Neural progenitor cell (in vitro differentiated cells): Measurements from ENCODE around the gene CASTOR1. TPM values are rescaled to one million over a fixed set of nuclear protein-coding genes. Genes with fewer than 3 reads are reported as not detected.

Experiments
- DNase-seq: peaks from one replicate; pipeline ENCODE4 v3.0.0-alpha.2; 2016; ENCODE audit warnings: low spot score
- H2AFZ ChIP-seq: fragments of 200-600 bp; sonication (generic); replicated peaks from 2 replicates; pipeline ENCODE4 v1.6.1; 2016; ENCODE audit warnings: antibody characterized with exemption
- H3F3A ChIP-seq: fragments of 200-600 bp; sonication (generic); 2 replicates; pipeline ENCODE4 v1.6.1; 2016; ENCODE audit warnings: antibody characterized with exemption, low read depth
- H3K27ac ChIP-seq: fragments of 200-600 bp; sonication (generic); 2 replicates; pipeline ENCODE4 v1.5.1; 2016; ENCODE audit warnings: mild to moderate bottlenecking
- H3K27me3 ChIP-seq: fragments of 200-600 bp; sonication (generic); 2 replicates; pipeline ENCODE4 v1.6.1; 2016; ENCODE audit warnings: mild to moderate bottlenecking, moderate library complexity
- H3K36me3 ChIP-seq: fragments of 200-600 bp; sonication (generic); 2 replicates; pipeline ENCODE4 v1.5.1; 2016
- H3K4me1 ChIP-seq: fragments of 200-600 bp; sonication (generic); 2 replicates; pipeline ENCODE4 v1.6.1; 2016; ENCODE audit warnings: mixed run types
- H3K4me2 ChIP-seq: fragments of 200-600 bp; sonication (generic); 2 replicates; pipeline ENCODE4 v1.6.1; 2016
- H3K4me3 ChIP-seq: fragments of 200-600 bp; sonication (generic); 2 replicates; pipeline ENCODE4 v1.5.1; 2016
- H3K79me2 ChIP-seq: fragments of 200-600 bp; sonication (generic); 2 replicates; pipeline ENCODE4 v1.6.1; 2016; ENCODE audit warnings: low read depth
- H3K9ac ChIP-seq: fragments of 200-600 bp; sonication (generic); 2 replicates; pipeline ENCODE4 v1.6.1; 2016
- H3K9me3 ChIP-seq: fragments of 200-600 bp; sonication (generic); 2 replicates; pipeline ENCODE4 v1.5.1; 2016; ENCODE audit warnings: low read depth
- H4K20me1 ChIP-seq: fragments of 200-600 bp; sonication (generic); 2 replicates; pipeline ENCODE4 v1.6.1; 2016; ENCODE audit warnings: low read depth
- H3K27ac Mint-ChIP-seq: 3 replicates; pipeline ENCODE4 v1.8.0; 2021; ENCODE audit warnings: mixed read lengths
- H3K27me3 Mint-ChIP-seq: 2 replicates; pipeline ENCODE4 v1.8.0; 2022; ENCODE audit warnings: low read depth, mild to moderate bottlenecking, inconsistent platforms, moderate library complexity, mixed read lengths; ENCODE audit not compliant: insufficient read depth
- H3K36me3 Mint-ChIP-seq: 3 replicates; pipeline ENCODE4 v1.8.0; 2021; ENCODE audit warnings: mixed read lengths
- H3K4me1 Mint-ChIP-seq: 3 replicates; pipeline ENCODE4 v1.8.0; 2021; ENCODE audit warnings: mixed read lengths
- H3K4me3 Mint-ChIP-seq: 3 replicates; pipeline ENCODE4 v1.8.0; 2021; ENCODE audit warnings: mild to moderate bottlenecking, moderate library complexity, mixed read lengths
- H3K9me3 Mint-ChIP-seq: 3 replicates; pipeline ENCODE4 v1.8.0; 2020; ENCODE audit warnings: mixed read lengths
- EZH2 ChIP-seq: fragments of 200-600 bp; sonication (generic); IDR thresholded peaks from 2 replicates; pipeline ENCODE4 v1.6.1; 2017; ENCODE audit warnings: antibody characterized with exemption, mild to moderate bottlenecking, moderate library complexity
- EZH2phosphoT487 ChIP-seq: fragments of 200-600 bp; sonication (generic); IDR thresholded peaks from 2 replicates; pipeline ENCODE4 v1.6.1; 2017; ENCODE audit warnings: antibody characterized with exemption
- total RNA-seq: library from RNA; depleted of rRNA; stranded (reverse); fragments of >200 nt; gene quantifications from 2 replicates; pipeline ENCODE4 v1.2.3, GENCODE V29; 2015; ENCODE audit warnings: low replicate concordance
- TF ChIP-seq, protein P1 (sequence below): fragments of 200-600 bp; sonication (generic); IDR thresholded peaks from 2 replicates; pipeline ENCODE4 v1.5.1; 2017; ENCODE audit warnings: antibody characterized with exemption, mild to moderate bottlenecking

CASTOR1 gene
- total RNA-seq, 1 donor from 2014 or later, result 6.2 TPM

DNA sequence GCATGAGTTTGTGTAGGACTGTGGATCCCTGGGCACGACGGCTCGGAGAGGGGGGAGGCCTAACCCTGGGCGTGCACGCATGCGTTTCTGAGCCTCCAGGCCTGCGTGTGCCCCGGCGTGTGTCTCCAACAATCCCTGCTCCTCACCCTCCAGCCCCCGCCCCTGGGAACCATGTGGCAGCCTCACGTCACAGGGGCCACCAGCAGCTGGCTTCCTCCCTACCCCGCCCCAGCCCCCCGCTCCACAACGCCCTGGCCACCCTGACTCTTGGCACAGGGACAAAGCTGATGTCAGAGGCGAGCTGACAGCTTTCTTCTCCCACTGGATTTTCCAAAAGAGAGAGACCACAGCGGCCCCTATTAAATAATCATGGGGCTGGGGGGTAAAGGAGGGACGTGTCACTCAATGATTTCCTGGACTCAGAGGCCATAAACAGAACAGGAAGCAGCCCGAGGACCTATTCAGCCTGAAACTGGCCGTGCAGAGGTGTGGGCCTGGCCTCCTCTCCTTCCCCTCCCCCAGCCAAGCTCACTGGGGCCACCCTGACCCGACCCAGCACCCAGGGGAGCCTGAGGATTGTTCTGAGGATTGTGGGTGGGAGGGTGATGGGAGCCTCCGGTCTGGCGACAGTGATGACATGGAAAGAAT, 36.0 kb downstream of the CASTOR1 start:
- Mint-ChIP-seq H3K4me1 (peaks cover 39% of the 10 kb centered on the region), H3K9me3 (no peaks in the 10 kb centered on the region), H3K4me3 (no peak overlapping the region), H3K27ac (peak overlapping the region; percentile 91), H3K27me3 (peaks cover 17% of the 10 kb centered on the region), H3K36me3 (no peaks in the 10 kb centered on the region)
- H2AFZ ChIP-seq, result no peak overlapping the region
- no peaks in the 10 kb centered on the region for H3K79me2 ChIP-seq
- peaks cover 12% of the 10 kb centered on the region for H3K4me1 ChIP-seq
- H3K27ac ChIP-seq, result no peak overlapping the region
- peaks cover 7% of the 10 kb centered on the region for H3F3A ChIP-seq
- no peak for DNase-seq
- H3K27me3 ChIP-seq, result no peaks in the 10 kb centered on the region
- no peaks in the 10 kb centered on the region for H3K36me3 ChIP-seq
- no peaks in the 10 kb centered on the region for H4K20me1 ChIP-seq
- H3K4me2 ChIP-seq, result no peak overlapping the region
- H3K4me3 ChIP-seq, result no peak overlapping the region
- H3K9ac ChIP-seq, result no peak overlapping the region
- TF ChIP-seq, protein P1, sequence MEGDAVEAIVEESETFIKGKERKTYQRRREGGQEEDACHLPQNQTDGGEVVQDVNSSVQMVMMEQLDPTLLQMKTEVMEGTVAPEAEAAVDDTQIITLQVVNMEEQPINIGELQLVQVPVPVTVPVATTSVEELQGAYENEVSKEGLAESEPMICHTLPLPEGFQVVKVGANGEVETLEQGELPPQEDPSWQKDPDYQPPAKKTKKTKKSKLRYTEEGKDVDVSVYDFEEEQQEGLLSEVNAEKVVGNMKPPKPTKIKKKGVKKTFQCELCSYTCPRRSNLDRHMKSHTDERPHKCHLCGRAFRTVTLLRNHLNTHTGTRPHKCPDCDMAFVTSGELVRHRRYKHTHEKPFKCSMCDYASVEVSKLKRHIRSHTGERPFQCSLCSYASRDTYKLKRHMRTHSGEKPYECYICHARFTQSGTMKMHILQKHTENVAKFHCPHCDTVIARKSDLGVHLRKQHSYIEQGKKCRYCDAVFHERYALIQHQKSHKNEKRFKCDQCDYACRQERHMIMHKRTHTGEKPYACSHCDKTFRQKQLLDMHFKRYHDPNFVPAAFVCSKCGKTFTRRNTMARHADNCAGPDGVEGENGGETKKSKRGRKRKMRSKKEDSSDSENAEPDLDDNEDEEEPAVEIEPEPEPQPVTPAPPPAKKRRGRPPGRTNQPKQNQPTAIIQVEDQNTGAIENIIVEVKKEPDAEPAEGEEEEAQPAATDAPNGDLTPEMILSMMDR, result no peak
- TF ChIP-seq EZH2 (no peak), EZH2phosphoT487 (no peak)
- no peaks in the 10 kb centered on the region for H3K9me3 ChIP-seq

DNA sequence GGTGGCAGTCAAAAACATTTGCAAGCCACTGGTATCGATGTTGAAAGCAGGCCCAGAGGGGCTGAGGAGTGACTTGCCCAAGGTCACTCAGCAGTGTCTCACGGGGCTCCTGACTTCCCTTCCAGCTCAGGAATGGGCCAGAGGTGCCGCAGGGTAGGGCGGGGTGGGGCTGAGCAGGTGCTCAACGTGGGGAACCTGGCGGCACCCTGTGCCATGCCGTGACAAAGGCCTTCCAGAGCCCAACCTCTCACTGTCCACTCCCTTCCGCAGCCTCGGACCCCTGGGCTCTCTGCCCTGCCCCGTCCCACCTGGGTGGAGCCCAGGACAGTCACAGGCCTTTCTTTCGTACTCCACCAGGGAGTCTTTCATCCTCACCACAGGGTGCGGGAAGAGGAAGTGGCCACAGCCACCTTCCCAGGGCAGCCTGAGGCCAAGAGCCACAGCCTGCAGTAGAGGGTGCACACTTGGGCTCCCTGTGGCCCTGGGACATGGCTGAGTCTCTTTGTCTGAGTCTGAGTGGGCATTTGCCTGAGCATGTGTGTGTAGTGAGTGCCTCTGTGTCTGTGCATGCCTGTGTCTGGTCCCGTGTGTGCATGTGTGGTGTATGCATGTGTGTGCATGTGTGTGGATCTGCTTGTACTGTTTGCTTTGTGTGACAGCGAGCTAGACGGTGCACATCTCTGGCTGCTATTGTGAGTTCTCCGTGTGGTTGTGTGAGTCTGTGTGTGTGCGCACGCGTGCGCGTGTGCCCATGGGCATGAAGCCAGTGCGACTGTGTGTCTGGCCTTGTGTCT, 36.7 kb downstream of the CASTOR1 start:
- no peak overlapping the region for H3K27ac ChIP-seq

DNA sequence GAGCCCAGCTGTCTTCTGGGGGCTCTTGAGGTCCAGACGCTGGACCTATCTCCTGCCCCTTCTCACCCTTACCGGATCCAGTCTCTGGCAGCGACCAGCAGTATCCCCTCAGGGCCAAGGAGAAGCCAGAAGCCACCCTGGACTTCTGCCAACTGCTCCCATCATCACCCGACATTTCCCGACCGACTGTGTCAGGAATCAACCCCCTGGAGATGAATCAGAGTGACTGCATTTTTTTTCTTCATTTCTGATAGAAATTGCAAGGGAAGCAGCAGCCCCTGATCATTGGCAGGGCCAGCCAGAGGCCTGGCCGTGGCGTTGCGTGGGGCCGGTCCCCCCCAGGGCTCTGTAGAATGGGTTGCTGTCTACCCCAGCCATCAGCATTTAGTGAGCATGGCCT, 37.6 kb downstream of the CASTOR1 start:
- no peaks in the 10 kb centered on the region for H3K9me3 ChIP-seq
- H3K4me1 Mint-ChIP-seq, result peaks cover 39% of the 10 kb centered on the region

More for the DNA sequence above, 36.7 kb downstream of the CASTOR1 start:
- peaks cover 4% of the 10 kb centered on the region for H3K27me3 ChIP-seq
- no peaks in the 10 kb centered on the region for H3K9me3 Mint-ChIP-seq
- no peaks in the 10 kb centered on the region for H3K36me3 ChIP-seq
- no peak overlapping the region for H3K4me2 ChIP-seq
- peaks cover 38% of the 10 kb centered on the region for H3K4me1 Mint-ChIP-seq
- H3K4me3 Mint-ChIP-seq, result peak overlapping the region; percentile 57
- peaks cover 7% of the 10 kb centered on the region for H3K4me1 ChIP-seq
- peaks cover 15% of the 10 kb centered on the region for H3K27me3 Mint-ChIP-seq
- no peak overlapping the region for H2AFZ ChIP-seq
- no peaks in the 10 kb centered on the region for H4K20me1 ChIP-seq
- H3K9me3 ChIP-seq, result no peaks in the 10 kb centered on the region
- no peak overlapping the region for H3K9ac ChIP-seq
- H3F3A ChIP-seq, result peaks cover 7% of the 10 kb centered on the region
- H3K36me3 Mint-ChIP-seq, result no peaks in the 10 kb centered on the region
- no peak for DNase-seq
- peak overlapping the region; percentile 91 for H3K27ac Mint-ChIP-seq
- TF ChIP-seq, protein P1, result no peak
- TF ChIP-seq EZH2phosphoT487 (no peak), EZH2 (no peak)
- no peak overlapping the region for H3K4me3 ChIP-seq
- no peaks in the 10 kb centered on the region for H3K79me2 ChIP-seq

More for the DNA sequence above, 37.6 kb downstream of the CASTOR1 start:
- no peak overlapping the region for H3K27ac ChIP-seq
- no peak for TF ChIP-seq EZH2
- H3K4me3 ChIP-seq, result no peak overlapping the region
- peaks cover 7% of the 10 kb centered on the region for H3K4me1 ChIP-seq
- H3K9me3 Mint-ChIP-seq, result no peaks in the 10 kb centered on the region
- no peak overlapping the region for H2AFZ ChIP-seq
- H4K20me1 ChIP-seq, result no peaks in the 10 kb centered on the region
- peaks cover 3% of the 10 kb centered on the region for H3F3A ChIP-seq
- no peaks in the 10 kb centered on the region for H3K79me2 ChIP-seq
- DNase-seq, result no peak
- H3K9ac ChIP-seq, result no peak overlapping the region
- H3K36me3 Mint-ChIP-seq, result no peaks in the 10 kb centered on the region
- H3K4me2 ChIP-seq, result no peak overlapping the region
- no peak overlapping the region for H3K4me3 Mint-ChIP-seq
- peaks cover 13% of the 10 kb centered on the region for H3K27me3 ChIP-seq
- no peak overlapping the region for H3K27ac Mint-ChIP-seq
- peaks cover 21% of the 10 kb centered on the region for H3K27me3 Mint-ChIP-seq
- H3K36me3 ChIP-seq, result no peaks in the 10 kb centered on the region
